GM18907 (cell line): ENCODE data around the gene GREB1.

ENCODE experiments used
- ATAC-seq: cut with Tn5 transposase; IDR thresholded peaks from one replicate; pipeline ENCODE4 v1.9.1; 2021; ENCODE audit warnings: mild to moderate bottlenecking, moderate library complexity; ENCODE audit not compliant: unreplicated experiment

Gene GREB1

GRCh38 chr2:11533278-11534070 lies at the start of gene GREB1:
TSS of gene GREB1 (plus strand) at chr2:11534045. CDS start at chr2:11556615, 22,570 bp downstream.
- no peak for ATAC-seq

- ATAC-seq: no peak
Measured at GRCh38 chr2:11488809-11489208, 45.0 kb upstream of the GREB1 start.

- no peak for ATAC-seq
Measured at GRCh38 chr2:11490194-11490593, 43.7 kb upstream of the GREB1 start.

- ATAC-seq: no peak
Measured at GRCh38 chr2:11491348-11491933, 42.4 kb upstream of the GREB1 start.

GRCh38 chr2:11492244-11492643 lies 41.6 kb upstream of the GREB1 start:
- ATAC-seq: no peak

- ATAC-seq: no peak
Measured at GRCh38 chr2:11492720-11493119, 41.1 kb upstream of the GREB1 start.

- ATAC-seq: no peak
Measured at GRCh38 chr2:11493282-11493681, 40.6 kb upstream of the GREB1 start.

GRCh38 chr2:11494310-11494709 lies 39.5 kb upstream of the GREB1 start:
- ATAC-seq: no peak

GRCh38 chr2:11495844-11496681 lies 37.8 kb upstream of the GREB1 start:
- ATAC-seq: no peak

GRCh38 chr2:11498543-11499034 lies 35.3 kb upstream of the GREB1 start:
- ATAC-seq: peak; percentile 91

GRCh38 chr2:11499081-11499743 lies 34.6 kb upstream of the GREB1 start:
- ATAC-seq: no peak

- peak; percentile 42 for ATAC-seq
Measured at GRCh38 chr2:11500702-11501303, 33.0 kb upstream of the GREB1 start.

- no peak for ATAC-seq
Measured at GRCh38 chr2:11502740-11503292, 31.0 kb upstream of the GREB1 start.

- no peak for ATAC-seq
Measured at GRCh38 chr2:11503354-11503927, 30.4 kb upstream of the GREB1 start.

GRCh38 chr2:11505652-11506610 lies 27.9 kb upstream of the GREB1 start:
- ATAC-seq: peak; percentile 70

- ATAC-seq: no peak
Measured at GRCh38 chr2:11506611-11506969, 27.3 kb upstream of the GREB1 start.

- ATAC-seq: no peak
Measured at GRCh38 chr2:11507517-11507916, 26.3 kb upstream of the GREB1 start.

- ATAC-seq: no peak
Measured at GRCh38 chr2:11508279-11508678, 25.6 kb upstream of the GREB1 start.
